HCT116 (cell line): ENCODE measurements around the gene STK39.

Experiments
- ELF1 ChIP-seq: IDR thresholded peaks from 2 replicates; pipeline ENCODE4 v1.6.1; 2012; ENCODE audit warnings: low read depth, borderline replicate concordance
- EZH2 ChIP-seq: fragments of 200-600 bp; sonication (generic); IDR thresholded peaks from 2 replicates; pipeline ENCODE4 v1.6.1; 2017; ENCODE audit warnings: antibody characterized with exemption, mixed run types
- EZH2phosphoT487 ChIP-seq: fragments of 200-600 bp; IDR thresholded peaks from 2 replicates; pipeline ENCODE4 v1.6.1; 2018; ENCODE audit warnings: antibody characterized with exemption, borderline replicate concordance
- POLR2A ChIP-seq: IDR thresholded peaks from 2 replicates; pipeline ENCODE4 v1.7.0; 2011; ENCODE audit warnings: borderline replicate concordance; ENCODE audit not compliant: insufficient read depth, insufficient read length; ENCODE audit errors: extremely low read depth
- TCF7L2 ChIP-seq: IDR thresholded peaks from 2 replicates; pipeline ENCODE4 v1.7.0; 2011; ENCODE audit warnings: borderline replicate concordance, inconsistent platforms; ENCODE audit not compliant: insufficient read depth, insufficient read length; ENCODE audit errors: extremely low read depth
- YY1 ChIP-seq: IDR thresholded peaks from 2 replicates; pipeline ENCODE4 v1.6.1; 2011; ENCODE audit warnings: low read length, low read depth, moderate library complexity, mild to moderate bottlenecking; ENCODE audit not compliant: insufficient replicate concordance; ENCODE audit errors: extremely low read depth
- ZNF274 ChIP-seq: fragments of 200-500 bp; sonication (Bioruptor generic); IDR thresholded peaks from 2 replicates; pipeline ENCODE4 v1.6.1; 2014; ENCODE audit warnings: mild to moderate bottlenecking, low read depth, low read length, inconsistent platforms
- TF ChIP-seq, protein P1 (sequence below): IDR thresholded peaks from 2 replicates; pipeline ENCODE4 v1.6.1; 2012; ENCODE audit warnings: low read depth
- TF ChIP-seq, protein P2 (sequence below), 3 experiments: fragments of 200-600 bp in 1 of 3; sonication (generic) in 1 of 3; IDR thresholded peaks in 2 of 3; conservative IDR thresholded peaks in 1 of 3; 2 replicates each; pipeline ENCODE4 v1.5.1; 2012 to 2017; ENCODE audit warnings: low read depth in 2 of 3, low read length in 2 of 3, antibody characterized with exemption in 1 of 3, borderline replicate concordance in 1 of 3, control low read depth in 1 of 3, mild to moderate bottlenecking in 1 of 3, mixed read lengths in 1 of 3, mixed run types in 1 of 3, moderate library complexity in 1 of 3; ENCODE audit not compliant: insufficient read depth in 1 of 3

DNA sequence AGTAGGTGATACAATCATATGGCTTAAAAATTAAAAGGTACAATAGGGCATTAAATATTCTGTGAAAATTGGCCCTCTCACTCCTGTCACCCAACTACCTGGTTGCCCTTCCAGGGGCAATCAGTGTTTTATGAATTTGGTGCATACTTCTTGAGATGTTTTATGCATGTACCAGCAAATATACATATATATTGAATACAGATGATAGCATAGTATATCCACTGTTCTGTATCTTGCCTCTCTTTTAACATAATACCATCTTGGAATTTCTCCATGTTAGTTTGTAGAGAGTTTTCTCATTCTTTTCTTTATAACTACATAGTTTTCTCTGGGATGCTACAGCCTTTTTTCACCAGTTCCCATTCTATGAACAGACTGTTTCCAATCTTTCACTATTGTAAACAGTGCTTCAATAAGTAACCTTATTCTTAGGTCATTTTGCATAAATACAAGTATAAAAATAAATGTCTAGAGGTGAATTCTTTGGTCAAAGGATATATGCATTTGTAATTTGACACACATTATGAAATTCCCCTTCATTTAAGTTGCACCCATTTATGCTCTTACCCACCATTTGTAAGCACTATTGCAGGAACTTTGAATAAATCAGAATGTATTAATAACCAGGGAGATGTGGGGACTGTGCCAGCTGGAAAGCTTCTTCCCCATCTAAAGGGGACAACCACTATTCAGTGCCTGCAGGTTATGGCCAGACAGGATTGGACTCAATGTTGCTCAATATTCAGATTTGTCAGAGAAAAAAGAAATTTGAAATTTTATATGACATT lies 225.4 kb downstream of the STK39 start:
- TF ChIP-seq TCF7L2 = no peak
- TF ChIP-seq, protein P1, sequence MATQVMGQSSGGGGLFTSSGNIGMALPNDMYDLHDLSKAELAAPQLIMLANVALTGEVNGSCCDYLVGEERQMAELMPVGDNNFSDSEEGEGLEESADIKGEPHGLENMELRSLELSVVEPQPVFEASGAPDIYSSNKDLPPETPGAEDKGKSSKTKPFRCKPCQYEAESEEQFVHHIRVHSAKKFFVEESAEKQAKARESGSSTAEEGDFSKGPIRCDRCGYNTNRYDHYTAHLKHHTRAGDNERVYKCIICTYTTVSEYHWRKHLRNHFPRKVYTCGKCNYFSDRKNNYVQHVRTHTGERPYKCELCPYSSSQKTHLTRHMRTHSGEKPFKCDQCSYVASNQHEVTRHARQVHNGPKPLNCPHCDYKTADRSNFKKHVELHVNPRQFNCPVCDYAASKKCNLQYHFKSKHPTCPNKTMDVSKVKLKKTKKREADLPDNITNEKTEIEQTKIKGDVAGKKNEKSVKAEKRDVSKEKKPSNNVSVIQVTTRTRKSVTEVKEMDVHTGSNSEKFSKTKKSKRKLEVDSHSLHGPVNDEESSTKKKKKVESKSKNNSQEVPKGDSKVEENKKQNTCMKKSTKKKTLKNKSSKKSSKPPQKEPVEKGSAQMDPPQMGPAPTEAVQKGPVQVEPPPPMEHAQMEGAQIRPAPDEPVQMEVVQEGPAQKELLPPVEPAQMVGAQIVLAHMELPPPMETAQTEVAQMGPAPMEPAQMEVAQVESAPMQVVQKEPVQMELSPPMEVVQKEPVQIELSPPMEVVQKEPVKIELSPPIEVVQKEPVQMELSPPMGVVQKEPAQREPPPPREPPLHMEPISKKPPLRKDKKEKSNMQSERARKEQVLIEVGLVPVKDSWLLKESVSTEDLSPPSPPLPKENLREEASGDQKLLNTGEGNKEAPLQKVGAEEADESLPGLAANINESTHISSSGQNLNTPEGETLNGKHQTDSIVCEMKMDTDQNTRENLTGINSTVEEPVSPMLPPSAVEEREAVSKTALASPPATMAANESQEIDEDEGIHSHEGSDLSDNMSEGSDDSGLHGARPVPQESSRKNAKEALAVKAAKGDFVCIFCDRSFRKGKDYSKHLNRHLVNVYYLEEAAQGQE = no peak
- TF ChIP-seq, protein P2, sequence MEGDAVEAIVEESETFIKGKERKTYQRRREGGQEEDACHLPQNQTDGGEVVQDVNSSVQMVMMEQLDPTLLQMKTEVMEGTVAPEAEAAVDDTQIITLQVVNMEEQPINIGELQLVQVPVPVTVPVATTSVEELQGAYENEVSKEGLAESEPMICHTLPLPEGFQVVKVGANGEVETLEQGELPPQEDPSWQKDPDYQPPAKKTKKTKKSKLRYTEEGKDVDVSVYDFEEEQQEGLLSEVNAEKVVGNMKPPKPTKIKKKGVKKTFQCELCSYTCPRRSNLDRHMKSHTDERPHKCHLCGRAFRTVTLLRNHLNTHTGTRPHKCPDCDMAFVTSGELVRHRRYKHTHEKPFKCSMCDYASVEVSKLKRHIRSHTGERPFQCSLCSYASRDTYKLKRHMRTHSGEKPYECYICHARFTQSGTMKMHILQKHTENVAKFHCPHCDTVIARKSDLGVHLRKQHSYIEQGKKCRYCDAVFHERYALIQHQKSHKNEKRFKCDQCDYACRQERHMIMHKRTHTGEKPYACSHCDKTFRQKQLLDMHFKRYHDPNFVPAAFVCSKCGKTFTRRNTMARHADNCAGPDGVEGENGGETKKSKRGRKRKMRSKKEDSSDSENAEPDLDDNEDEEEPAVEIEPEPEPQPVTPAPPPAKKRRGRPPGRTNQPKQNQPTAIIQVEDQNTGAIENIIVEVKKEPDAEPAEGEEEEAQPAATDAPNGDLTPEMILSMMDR (IDR thresholded peaks at IDR 0.05 in 2 of 3, conservative IDR thresholded peaks at IDR 0.05 in 1 of 3; ENCODE audit: borderline replicate concordance in 1 of 3, insufficient read depth in 1 of 3, low read depth in 2 of 3, low read length in 2 of 3) = no peak
- TF ChIP-seq YY1 = no peak
- TF ChIP-seq POLR2A = no peak
- no peak for TF ChIP-seq ELF1
- TF ChIP-seq EZH2phosphoT487 = no peak
- no peak for TF ChIP-seq ZNF274
- TF ChIP-seq EZH2 = no peak
